ENCODE results near the gene CCDC33. TPM values are rescaled to one million over a fixed set of nuclear protein-coding genes. Genes with fewer than 3 reads are reported as not detected.

Gene CCDC33
- total RNA-seq, 2 donors from 2014 or later: 0.10 to 0.21 TPM

- H3K9ac ChIP-seq (ENCODE audit: low read depth in 2 of 2, low read length in 2 of 2): no peak overlapping the region
- DNase-seq: no peak
- no peak overlapping the region for H3K27ac ChIP-seq
- H3K36me3 ChIP-seq: no peaks in the 10 kb centered on the region
- intact Hi-C loops (cut with DNase I): no loop called here
- H3K4me1 ChIP-seq: peaks cover 4% of the 10 kb centered on the region
- TF ChIP-seq CTCF (IDR thresholded peaks at IDR 0.05): no peak
- no peaks in the 10 kb centered on the region for H3K27me3 ChIP-seq
- no peaks in the 10 kb centered on the region for H3K9me3 ChIP-seq
- H3K4me3 ChIP-seq: no peak overlapping the region
These were observed 41.3 kb upstream of the CCDC33 start for GRCh38 chr15:74194572-74195559.

- Histone ChIP-seq H3K27ac (no peak overlapping the region), H3K4me1 (peaks cover 4% of the 10 kb centered on the region)
- no peak for TF ChIP-seq CTCF (IDR thresholded peaks at IDR 0.05)
These were observed 40.0 kb upstream of the CCDC33 start for GRCh38 chr15:74196175-74196574.

GRCh38 chr15:74197176-74197965, 38.8 kb upstream of the CCDC33 start:
- H3K27ac ChIP-seq: no peak overlapping the region
- no peaks in the 10 kb centered on the region for H3K36me3 ChIP-seq
- peaks cover 4% of the 10 kb centered on the region for H3K4me1 ChIP-seq
- DNase-seq: no peak
- no peaks in the 10 kb centered on the region for H3K27me3 ChIP-seq
- no peak overlapping the region for H3K9ac ChIP-seq (ENCODE audit: low read depth in 2 of 2, low read length in 2 of 2)
- no peak for TF ChIP-seq CTCF (IDR thresholded peaks at IDR 0.05)
- intact Hi-C loops (cut with DNase I): no loop called here
- no peak overlapping the region for H3K4me3 ChIP-seq
- no peaks in the 10 kb centered on the region for H3K9me3 ChIP-seq

More at GRCh38 chr15:74196175-74196574, 40.0 kb upstream of the CCDC33 start:
- Histone ChIP-seq H3K36me3 (no peaks in the 10 kb centered on the region), H3K9ac (ENCODE audit: low read depth in 2 of 2, low read length in 2 of 2) (no peak overlapping the region), H3K9me3 (no peaks in the 10 kb centered on the region), H3K4me3 (no peak overlapping the region), H3K27me3 (no peaks in the 10 kb centered on the region)
- peak; percentile 85 for DNase-seq
- intact Hi-C loops (cut with DNase I): no loop called here

- Histone ChIP-seq H3K36me3 (no peaks in the 10 kb centered on the region), H3K9ac (ENCODE audit: low read depth in 2 of 2, low read length in 2 of 2) (no peak overlapping the region), H3K27me3 (no peaks in the 10 kb centered on the region), H3K9me3 (no peaks in the 10 kb centered on the region), H3K27ac (no peak overlapping the region), H3K4me3 (no peak overlapping the region), H3K4me1 (peaks cover 4% of the 10 kb centered on the region)
- no peak for TF ChIP-seq CTCF (IDR thresholded peaks at IDR 0.05)
- intact Hi-C loops (cut with DNase I): no loop called here
- no peak for DNase-seq
These were observed 36.9 kb upstream of the CCDC33 start for GRCh38 chr15:74199297-74199652.

GRCh38 chr15:74200412-74200815, 35.7 kb upstream of the CCDC33 start:
- Histone ChIP-seq H3K9ac (ENCODE audit: low read depth in 2 of 2, low read length in 2 of 2) (no peak overlapping the region), H3K4me3 (no peak overlapping the region), H3K36me3 (no peaks in the 10 kb centered on the region), H3K27me3 (no peaks in the 10 kb centered on the region), H3K4me1 (peaks cover 4% of the 10 kb centered on the region), H3K27ac (no peak overlapping the region), H3K9me3 (no peaks in the 10 kb centered on the region)
- no peak for DNase-seq
- no peak for TF ChIP-seq CTCF (IDR thresholded peaks at IDR 0.05)
- intact Hi-C loops (cut with DNase I): no loop called here

All from colonic mucosa (tissue), 4 donors.